Ishikawa (cell line): ENCODE measurements around the gene NR3C2.

ENCODE experiments used
- FOXM1 ChIP-seq: IDR thresholded peaks from 2 replicates; pipeline ENCODE4 v1.6.1; 2012; ENCODE audit warnings: low read depth, borderline replicate concordance
- TF ChIP-seq, protein P1 (sequence below): IDR thresholded peaks from 2 replicates; pipeline ENCODE4 v1.6.1; 2012; ENCODE audit warnings: low read depth, mild to moderate bottlenecking

DNA sequence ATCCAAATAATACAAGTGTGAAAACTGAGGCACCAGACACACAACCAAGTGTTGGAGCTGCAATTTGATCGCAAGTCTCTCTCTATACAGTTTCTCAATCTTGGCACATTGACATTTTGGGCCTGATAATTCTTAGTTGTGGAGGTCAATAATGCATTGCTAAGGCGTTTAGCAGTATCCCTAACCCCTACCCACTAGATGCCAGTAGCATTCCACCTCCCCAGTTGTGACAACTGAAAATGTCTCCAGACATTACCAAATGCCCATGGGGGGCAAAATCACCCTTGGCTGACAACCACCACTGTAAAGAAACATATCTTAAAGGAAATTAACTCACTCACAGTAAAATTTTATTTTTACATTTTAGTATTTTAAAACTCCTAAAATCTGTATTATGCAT lies 4.2 kb downstream of the NR3C2 start:
- TF ChIP-seq FOXM1, result no peak
- TF ChIP-seq, protein P1, sequence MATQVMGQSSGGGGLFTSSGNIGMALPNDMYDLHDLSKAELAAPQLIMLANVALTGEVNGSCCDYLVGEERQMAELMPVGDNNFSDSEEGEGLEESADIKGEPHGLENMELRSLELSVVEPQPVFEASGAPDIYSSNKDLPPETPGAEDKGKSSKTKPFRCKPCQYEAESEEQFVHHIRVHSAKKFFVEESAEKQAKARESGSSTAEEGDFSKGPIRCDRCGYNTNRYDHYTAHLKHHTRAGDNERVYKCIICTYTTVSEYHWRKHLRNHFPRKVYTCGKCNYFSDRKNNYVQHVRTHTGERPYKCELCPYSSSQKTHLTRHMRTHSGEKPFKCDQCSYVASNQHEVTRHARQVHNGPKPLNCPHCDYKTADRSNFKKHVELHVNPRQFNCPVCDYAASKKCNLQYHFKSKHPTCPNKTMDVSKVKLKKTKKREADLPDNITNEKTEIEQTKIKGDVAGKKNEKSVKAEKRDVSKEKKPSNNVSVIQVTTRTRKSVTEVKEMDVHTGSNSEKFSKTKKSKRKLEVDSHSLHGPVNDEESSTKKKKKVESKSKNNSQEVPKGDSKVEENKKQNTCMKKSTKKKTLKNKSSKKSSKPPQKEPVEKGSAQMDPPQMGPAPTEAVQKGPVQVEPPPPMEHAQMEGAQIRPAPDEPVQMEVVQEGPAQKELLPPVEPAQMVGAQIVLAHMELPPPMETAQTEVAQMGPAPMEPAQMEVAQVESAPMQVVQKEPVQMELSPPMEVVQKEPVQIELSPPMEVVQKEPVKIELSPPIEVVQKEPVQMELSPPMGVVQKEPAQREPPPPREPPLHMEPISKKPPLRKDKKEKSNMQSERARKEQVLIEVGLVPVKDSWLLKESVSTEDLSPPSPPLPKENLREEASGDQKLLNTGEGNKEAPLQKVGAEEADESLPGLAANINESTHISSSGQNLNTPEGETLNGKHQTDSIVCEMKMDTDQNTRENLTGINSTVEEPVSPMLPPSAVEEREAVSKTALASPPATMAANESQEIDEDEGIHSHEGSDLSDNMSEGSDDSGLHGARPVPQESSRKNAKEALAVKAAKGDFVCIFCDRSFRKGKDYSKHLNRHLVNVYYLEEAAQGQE, result no peak
